ENCODE data around the gene NECTIN3. TPM values are rescaled to one million over a fixed set of nuclear protein-coding genes. Genes with fewer than 3 reads are reported as not detected.
A peak's percentile ranks its signal among the peaks of the same experiment; 100 is the strongest.

Gene NECTIN3
- polyA plus RNA-seq (ENCODE audit: insufficient read depth in 1 of 5, insufficient read length in 5 of 5, low replicate concordance in 1 of 5): 100 to 1,000 TPM in 1 of 5 donors, 10 to 100 TPM in 4; 61.7 to 154 (median 81.5) TPM
- long read RNA-seq, donor 1, transcript NECTIN3-206 (6 exons, 3,664 nt): major isoform, 24 of 70 reads
- long read RNA-seq, donor 1, partial matches to known transcripts: 46 of 70 reads
- long read RNA-seq, donor 1, other reads (novel, unspliced or antisense): 0 of 70 reads
- long read RNA-seq, donor 2, transcript NECTIN3-206 (6 exons, 3,664 nt): major isoform, 8 of 20 reads
- long read RNA-seq, donor 2, partial matches to known transcripts: 12 of 20 reads
- long read RNA-seq, donor 2, other reads (novel, unspliced or antisense): 0 of 20 reads
- long read RNA-seq, donor 3, transcript NECTIN3-206 (6 exons, 3,664 nt): major isoform, 17 of 24 reads
- long read RNA-seq, donor 3, partial matches to known transcripts: 7 of 24 reads
- long read RNA-seq, donor 3, other reads (novel, unspliced or antisense): 0 of 24 reads
- long read RNA-seq, donor 4, transcript NECTIN3-206 (6 exons, 3,664 nt): major isoform, 14 of 27 reads
- long read RNA-seq, donor 4, partial matches to known transcripts: 13 of 27 reads
- long read RNA-seq, donor 4, other reads (novel, unspliced or antisense): 0 of 27 reads
- long read RNA-seq, donor 5, transcript NECTIN3-206 (6 exons, 3,664 nt): major isoform, 12 of 41 reads
- long read RNA-seq, donor 5, partial matches to known transcripts: 29 of 41 reads
- long read RNA-seq, donor 5, other reads (novel, unspliced or antisense): 0 of 41 reads
- long read RNA-seq, donor 6, transcript NECTIN3-206 (6 exons, 3,664 nt): major isoform, 23 of 33 reads
- long read RNA-seq, donor 6, partial matches to known transcripts: 10 of 33 reads
- long read RNA-seq, donor 6, other reads (novel, unspliced or antisense): 0 of 33 reads
- long read RNA-seq, donor 7, transcript NECTIN3-206 (6 exons, 3,664 nt): major isoform, 22 of 22 reads
- long read RNA-seq, donor 7, partial matches to known transcripts: 0 of 22 reads
- long read RNA-seq, donor 7, other reads (novel, unspliced or antisense): 0 of 22 reads
- long read RNA-seq, donor 8, transcript NECTIN3-206 (6 exons, 3,664 nt): major isoform, 6 of 6 reads
- long read RNA-seq, donor 8, partial matches to known transcripts: 0 of 6 reads
- long read RNA-seq, donor 8, other reads (novel, unspliced or antisense): 0 of 6 reads

DNA sequence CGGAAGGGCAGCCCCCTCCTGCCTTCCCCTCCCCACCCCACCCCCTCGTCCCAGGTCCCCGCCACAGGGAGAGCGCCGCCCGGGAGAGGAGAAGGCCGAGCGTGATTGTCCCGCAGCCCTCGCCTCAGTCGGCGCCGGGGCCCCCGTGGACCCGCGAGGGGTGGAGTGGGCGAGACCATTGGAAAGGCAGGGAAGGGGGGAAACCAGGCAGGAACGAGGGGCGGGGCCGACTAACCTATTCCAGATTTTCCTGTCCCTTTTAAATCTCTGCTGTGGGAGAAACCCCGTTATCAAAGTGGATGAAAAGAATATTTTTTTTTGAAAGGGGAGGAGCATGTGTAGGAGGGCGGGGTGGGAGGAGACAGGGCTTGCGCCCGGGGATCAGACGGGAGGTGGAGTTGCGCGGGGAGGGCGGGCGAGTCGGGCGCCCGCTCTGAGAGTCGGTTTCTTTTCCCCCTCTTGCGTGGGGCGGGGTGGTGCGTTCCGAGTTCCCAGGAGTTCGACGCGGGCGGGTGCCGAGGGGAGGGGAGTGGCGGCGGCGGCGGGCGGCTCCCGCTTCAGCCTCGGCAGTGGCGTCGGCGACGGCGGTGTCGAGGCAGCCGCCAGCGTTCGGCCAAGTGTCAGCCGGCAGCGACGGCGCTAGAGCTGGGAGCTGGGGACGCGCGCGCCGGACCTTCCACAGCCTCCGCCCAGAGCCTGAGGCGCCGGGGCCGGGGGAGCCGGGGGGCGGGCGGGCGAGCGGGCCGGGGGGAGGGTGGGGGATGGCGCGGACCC lies at the start of gene NECTIN3:
Gene NECTIN3 (plus strand): TSS at position 560 of the 774 bp plus-strand sequence. CDS start 202 bp downstream, at position 762.
- DNase-seq: peak; percentile 96 to 97

DNA sequence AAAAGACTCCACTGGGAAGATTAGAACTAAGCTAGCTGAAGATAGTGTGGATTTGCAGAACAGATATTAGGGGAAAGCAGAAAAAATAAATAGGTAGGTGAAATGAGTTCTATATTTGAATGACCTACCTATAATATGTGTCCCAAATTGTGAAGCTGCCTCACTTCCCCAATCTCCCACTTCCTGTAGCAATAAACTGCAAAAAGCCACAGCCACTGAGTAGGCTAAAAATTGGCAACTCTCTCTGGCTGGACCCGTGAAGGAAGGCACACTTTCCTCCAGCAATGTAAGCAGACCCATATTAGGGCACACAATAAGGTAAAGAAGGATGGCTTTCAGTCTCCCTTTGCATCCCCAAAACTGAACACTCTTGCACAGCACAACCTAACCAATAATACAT lies 43.7 kb upstream of the NECTIN3 start:
- no peak for DNase-seq

- no peak for DNase-seq
Observed at GRCh38 chr3:111031538-111031937, 40.1 kb upstream of the NECTIN3 start.

DNA sequence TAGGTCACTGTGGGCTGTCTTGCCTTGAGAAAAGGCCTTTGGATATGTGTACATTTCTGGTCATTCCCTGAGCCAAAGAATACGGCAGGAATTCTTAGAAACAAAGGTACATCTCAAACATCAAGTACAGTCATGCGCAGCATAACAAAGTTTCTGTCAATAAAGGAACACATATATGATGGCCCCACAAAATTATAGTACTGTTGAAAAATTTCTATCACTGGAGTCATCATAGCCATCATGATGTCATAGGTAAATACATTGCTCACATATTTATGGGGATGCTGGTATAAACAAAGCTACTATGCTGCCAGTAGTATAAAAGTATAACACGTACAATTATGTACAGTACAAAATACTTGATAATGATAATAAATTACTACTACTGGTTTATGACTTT lies 38.9 kb upstream of the NECTIN3 start:
- no peak for DNase-seq

DNA sequence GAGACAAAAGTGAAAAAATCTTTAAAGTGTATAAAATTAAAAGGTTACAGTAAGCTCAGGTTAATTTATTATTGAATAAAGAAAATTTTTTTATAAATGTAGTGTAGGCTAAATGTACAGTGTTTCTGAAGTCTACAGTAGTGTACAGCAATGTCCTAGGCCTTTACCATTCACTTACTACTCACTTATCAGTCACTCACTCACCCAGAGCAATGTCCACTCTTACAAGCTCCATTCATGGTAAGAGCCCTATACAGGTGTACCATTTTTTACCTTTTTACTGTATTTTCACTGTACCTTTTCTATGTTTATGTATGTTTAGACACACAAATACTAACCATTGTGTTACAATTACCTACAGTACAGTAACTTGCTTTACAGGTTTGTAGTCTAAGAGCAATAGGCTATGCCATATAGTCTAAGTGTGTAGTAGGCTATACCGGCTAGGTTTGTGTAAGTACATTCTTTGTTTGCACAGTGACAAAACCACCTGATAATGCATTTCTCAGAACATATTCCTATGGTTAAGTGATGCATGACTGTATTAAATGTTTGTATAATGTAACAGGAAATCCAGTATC lies 38.1 kb upstream of the NECTIN3 start:
- no peak for DNase-seq

DNA sequence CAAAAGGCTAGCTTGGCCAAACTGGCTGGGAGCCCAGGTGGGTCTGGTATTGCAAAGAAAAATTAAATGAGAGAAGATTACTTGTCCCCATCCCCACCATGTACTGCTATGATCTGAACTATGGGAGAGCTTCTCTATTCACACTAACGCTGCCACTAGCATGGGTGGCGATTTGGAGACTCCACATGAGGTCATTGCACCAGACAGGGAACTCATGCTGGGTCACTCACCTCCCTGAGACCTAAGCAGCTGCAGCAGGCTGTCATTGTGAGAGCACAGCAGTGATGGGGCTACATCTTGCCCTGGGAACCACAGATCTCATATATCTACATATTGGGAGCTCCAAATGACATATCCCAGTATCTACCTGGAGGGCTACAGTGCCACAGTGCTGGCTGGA lies 36.3 kb upstream of the NECTIN3 start:
- DNase-seq: no peak

GRCh38 chr3:111035902-111036301 lies 35.7 kb upstream of the NECTIN3 start:
- DNase-seq: no peak

DNA sequence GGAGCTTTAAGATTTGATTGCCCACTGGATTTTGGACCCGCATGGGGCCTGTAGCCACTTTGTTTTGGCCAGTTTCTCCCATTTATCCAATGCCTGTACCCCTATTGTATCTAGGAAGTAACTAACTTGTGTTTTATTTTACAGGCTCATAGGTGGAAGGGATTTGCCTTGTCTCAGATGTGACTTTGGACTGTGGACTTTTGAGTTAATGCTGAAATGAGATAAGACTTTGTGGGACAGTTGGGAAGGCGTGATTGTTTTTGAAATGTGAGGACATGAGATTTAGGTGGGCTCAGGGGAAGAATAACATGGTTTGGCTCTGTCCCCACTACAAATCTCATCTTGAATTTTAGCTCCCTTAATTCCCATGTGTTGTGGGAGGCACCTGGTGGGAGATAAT lies 30.7 kb upstream of the NECTIN3 start:
- no peak for DNase-seq

GRCh38 chr3:111045564-111045963 lies 26.1 kb upstream of the NECTIN3 start:
- no peak for DNase-seq

DNA sequence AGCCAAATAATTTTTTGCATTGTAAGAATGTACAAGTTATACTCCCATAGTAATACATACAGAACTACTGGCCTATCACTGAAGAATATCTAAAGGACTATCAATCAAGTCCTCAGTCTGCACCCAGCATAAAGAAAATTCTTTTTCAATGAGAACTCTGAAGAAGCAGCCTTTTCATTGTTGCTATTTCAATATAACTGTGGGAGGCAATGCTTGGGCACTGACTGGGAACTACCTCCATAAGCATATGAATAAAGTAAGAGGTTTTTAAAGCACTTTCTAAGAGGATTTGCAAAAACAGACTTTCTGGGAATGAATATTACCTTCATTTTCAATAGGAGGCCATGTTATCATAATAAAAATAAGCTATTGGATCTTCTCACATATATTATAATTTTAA lies 24.6 kb upstream of the NECTIN3 start:
- no peak for DNase-seq

DNA sequence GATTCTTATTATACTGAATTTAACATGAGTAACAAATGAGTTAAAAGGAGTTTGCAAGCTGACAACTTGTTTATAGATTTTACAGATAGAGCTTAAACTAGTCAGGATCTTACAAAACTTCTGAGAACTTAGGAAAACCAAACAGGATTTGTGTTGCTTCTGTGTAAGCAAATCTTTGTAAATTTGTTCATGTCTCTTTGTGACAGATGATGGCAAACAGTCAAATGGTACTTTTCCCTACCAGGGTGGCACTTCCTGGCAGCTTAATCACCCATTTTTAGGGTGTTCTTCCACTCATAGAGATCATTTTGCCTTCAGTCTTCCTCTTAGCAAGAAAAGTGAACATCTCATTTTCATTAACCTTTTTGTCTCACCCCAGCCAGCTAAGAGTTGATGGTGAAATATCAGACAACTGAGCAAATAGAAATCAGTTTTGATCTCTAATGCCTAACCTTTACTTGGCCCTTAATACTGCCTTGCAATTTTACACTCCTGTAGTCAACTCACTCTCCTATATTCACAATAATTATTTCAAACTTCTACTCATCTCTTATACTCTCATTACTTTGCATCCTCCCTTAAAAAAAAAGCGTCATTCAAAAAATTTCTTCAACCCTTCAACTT lies 23.7 kb upstream of the NECTIN3 start:
- no peak for DNase-seq

GRCh38 chr3:111051354-111051753 lies 20.3 kb upstream of the NECTIN3 start:
- no peak for DNase-seq

DNA sequence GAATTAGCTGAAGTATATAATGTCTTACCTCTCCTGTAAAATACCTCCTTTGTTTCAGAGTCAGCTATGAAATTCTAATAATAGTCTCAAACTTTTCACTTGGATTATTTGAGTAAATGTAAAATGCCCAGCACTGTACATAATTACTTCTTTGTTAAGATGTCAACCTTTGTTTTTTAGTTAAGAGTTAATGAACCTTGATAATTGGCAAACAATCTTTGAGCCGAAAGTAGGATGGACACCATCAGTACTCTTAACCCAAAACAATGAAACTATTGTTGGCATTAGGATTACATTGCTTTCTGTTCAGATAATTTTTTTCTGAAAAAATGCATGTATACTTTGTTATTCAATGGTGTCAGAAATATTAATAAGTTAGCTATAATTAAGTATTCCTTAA lies 3.0 kb upstream of the NECTIN3 start:
- DNase-seq: no peak

GRCh38 chr3:111069974-111070771 lies 1.4 kb upstream of the NECTIN3 start:
- DNase-seq: peak; percentile 30 to 37

- no peak for DNase-seq
Observed at GRCh38 chr3:111070772-111071256, 802 bp upstream of the NECTIN3 start.

DNA sequence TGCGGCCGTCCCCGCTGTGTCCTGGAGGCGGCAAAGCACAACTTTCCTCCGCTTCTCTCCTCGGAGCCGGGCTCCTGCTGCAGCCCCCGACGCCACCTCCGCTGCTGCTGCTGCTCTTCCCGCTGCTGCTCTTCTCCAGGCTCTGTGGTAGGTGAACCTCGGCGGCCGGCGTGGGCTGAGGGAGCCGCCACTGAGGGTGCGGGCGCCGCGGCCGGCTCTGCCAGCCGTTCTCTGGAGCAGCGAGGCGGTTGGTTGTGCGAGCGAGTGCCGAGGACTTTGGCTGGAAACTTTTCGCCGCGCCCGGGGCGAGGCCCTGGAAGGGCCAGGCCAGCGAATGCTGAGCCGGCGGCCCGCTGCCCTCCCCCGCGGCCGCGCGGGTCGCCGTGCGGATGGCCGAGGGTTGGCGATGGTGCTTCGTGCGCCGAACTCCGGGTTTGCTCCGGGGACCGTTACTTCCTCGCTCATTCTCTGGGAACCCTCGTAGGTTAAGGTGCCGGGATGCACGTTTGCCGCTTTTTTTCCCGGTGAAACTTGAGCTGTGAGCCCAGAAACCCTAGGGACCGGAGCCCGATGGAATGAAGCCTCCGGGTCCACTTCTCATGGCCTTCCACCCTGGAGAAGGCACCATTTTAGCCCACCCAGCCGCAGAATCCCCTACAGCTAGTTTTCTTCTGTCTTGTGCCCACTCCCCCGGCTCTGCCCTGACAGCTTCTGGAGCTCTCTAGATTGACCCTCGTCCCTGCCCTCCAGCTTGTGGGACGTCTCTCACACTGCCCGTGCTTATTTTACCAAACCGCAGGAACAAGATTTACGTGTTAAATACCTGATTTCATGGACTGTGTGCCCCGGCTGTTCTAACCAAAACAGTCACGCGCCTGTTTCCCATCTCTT lies 660 bp downstream of the NECTIN3 start:
- peak; percentile 24 to 26 for DNase-seq

DNA sequence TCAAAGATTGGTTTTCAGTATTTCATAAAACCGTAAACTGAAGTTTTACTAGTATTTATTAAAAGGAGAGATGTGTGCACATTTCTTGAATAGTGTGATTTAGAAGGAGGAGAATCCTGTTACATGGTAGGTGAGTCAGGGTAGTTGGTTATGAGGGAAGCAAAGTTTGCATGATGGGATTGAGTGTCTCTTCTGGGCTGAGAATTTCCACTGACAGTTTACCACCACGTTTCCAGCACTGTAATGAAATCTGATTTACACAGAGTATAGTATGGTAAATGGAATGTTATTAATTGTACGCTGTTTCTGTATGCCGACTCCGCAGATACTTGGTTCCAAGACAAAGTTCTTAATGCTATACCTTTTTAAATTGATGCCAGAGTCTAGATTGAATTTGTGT lies 1.6 kb downstream of the NECTIN3 start:
- DNase-seq: no peak

DNA sequence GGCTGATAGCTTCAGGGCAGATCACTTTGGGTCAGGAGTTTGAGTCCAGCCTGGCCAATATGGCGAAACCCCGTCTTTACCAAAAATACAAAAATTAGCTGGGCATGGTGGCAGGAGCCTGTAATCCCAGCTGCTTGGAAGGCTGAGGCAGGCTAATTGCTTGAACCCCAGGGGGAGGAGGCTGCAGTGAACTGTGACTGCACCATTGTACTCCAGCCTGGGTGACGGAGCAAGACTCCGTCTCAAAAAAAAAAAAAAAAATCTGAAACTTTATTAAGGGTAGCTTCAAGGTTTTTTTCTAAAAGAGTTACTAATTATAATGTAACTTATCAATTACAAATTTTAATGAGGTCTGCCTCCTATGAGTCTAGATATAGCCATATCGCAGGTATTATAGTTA lies 5.1 kb downstream of the NECTIN3 start:
- no peak for DNase-seq

All from right lung (tissue), 10 donors.